Karpas-422 (cell line): ENCODE measurements around the gene NLRP1. TPM values are rescaled to one million over a fixed set of nuclear protein-coding genes. Genes with fewer than 3 reads are reported as not detected.

Source experiments
- DNase-seq: peaks from one replicate; pipeline ENCODE4 v3.0.0-alpha.2; 2015
- H2AFZ ChIP-seq: fragments of 200-600 bp; sonication (generic); 2 replicates; pipeline ENCODE4 v1.6.1; 2014; ENCODE audit warnings: antibody characterized with exemption, low read length, mixed read lengths
- H3K27ac ChIP-seq: fragments of 200-600 bp; sonication (generic); 2 replicates; pipeline ENCODE4 v1.5.1; 2014; ENCODE audit warnings: mild to moderate bottlenecking, low read length, moderate library complexity
- H3K27me3 ChIP-seq: fragments of 200-600 bp; sonication (generic); 2 replicates; pipeline ENCODE4 v1.6.1; 2014; ENCODE audit warnings: low read length, mixed read lengths
- H3K36me3 ChIP-seq: fragments of 200-600 bp; sonication (generic); 2 replicates; pipeline ENCODE4 v1.6.1; 2014; ENCODE audit warnings: low read length, mixed read lengths; ENCODE audit not compliant: insufficient read depth
- H3K4me1 ChIP-seq: fragments of 200-600 bp; sonication (generic); 2 replicates; pipeline ENCODE4 v1.6.1; 2014; ENCODE audit warnings: mild to moderate bottlenecking, low read length, mixed read lengths
- H3K4me2 ChIP-seq: fragments of 200-600 bp; sonication (generic); 2 replicates; pipeline ENCODE4 v1.6.1; 2014; ENCODE audit warnings: low read length, low read depth, mild to moderate bottlenecking; ENCODE audit not compliant: poor library complexity, severe bottlenecking
- H3K4me3 ChIP-seq: fragments of 200-600 bp; sonication (generic); 2 replicates; pipeline ENCODE4 v1.5.1; 2014; ENCODE audit warnings: mild to moderate bottlenecking, antibody characterized with exemption, low read length, mixed read lengths
- H3K79me2 ChIP-seq: fragments of 200-600 bp; sonication (generic); 2 replicates; pipeline ENCODE4 v1.6.1; 2014; ENCODE audit warnings: mild to moderate bottlenecking, low read length, mixed read lengths
- H3K9ac ChIP-seq: fragments of 200-600 bp; sonication (generic); 2 replicates; pipeline ENCODE4 v1.6.0; 2014; ENCODE audit warnings: low read length
- H3K9me2 ChIP-seq: fragments of 200-600 bp; sonication (generic), shearing (Covaris generic); replicated peaks from 2 replicates; pipeline ENCODE4 v1.6.0; 2014; ENCODE audit warnings: mild to moderate bottlenecking, low read length, moderate library complexity; ENCODE audit not compliant: insufficient read depth
- H3K9me3 ChIP-seq: fragments of 300-700, 200-600 bp; sonication (generic); 2 replicates; pipeline ENCODE4 v1.6.1; 2014; ENCODE audit warnings: low read length, mixed read lengths
- H4K20me1 ChIP-seq: fragments of 200-600 bp; sonication (generic); 2 replicates; pipeline ENCODE4 v1.6.1; 2014; ENCODE audit warnings: mild to moderate bottlenecking, antibody characterized with exemption, low read length, low read depth; ENCODE audit not compliant: insufficient read depth
- total RNA-seq: library from RNA; depleted of rRNA; stranded (reverse); fragments of >200 nt; shearing (Covaris generic); gene quantifications from 2 replicates; pipeline ENCODE4 v1.2.3, GENCODE V29; 2014; ENCODE audit warnings: low replicate concordance

NLRP1 gene
- total RNA-seq, 1 experiment from 2014 or later = 1.5 TPM

GRCh38 chr17:5598457-5598856 lies 14.1 kb upstream of the NLRP1 start:
- Histone ChIP-seq H3K4me1 (no peaks in the 10 kb centered on the region), H2AFZ (no peak overlapping the region), H3K9ac (no peak overlapping the region), H3K9me2 (no peaks in the 10 kb centered on the region), H4K20me1 (no peaks in the 10 kb centered on the region), H3K27me3 (no peaks in the 10 kb centered on the region), H3K4me2 (no peak overlapping the region), H3K9me3 (no peaks in the 10 kb centered on the region), H3K79me2 (no peaks in the 10 kb centered on the region), H3K27ac (no peak overlapping the region), H3K36me3 (no peaks in the 10 kb centered on the region), H3K4me3 (no peak overlapping the region)
- no peak for DNase-seq

- Histone ChIP-seq H3K9ac (no peak overlapping the region), H3K27me3 (no peaks in the 10 kb centered on the region), H3K4me1 (no peaks in the 10 kb centered on the region), H3K4me2 (no peak overlapping the region), H3K27ac (no peak overlapping the region), H3K36me3 (no peaks in the 10 kb centered on the region), H3K9me2 (no peaks in the 10 kb centered on the region), H3K9me3 (no peaks in the 10 kb centered on the region), H3K4me3 (no peak overlapping the region), H4K20me1 (no peaks in the 10 kb centered on the region), H3K79me2 (no peaks in the 10 kb centered on the region), H2AFZ (no peak overlapping the region)
- DNase-seq = no peak
Observed at GRCh38 chr17:5596421-5596820, 12.1 kb upstream of the NLRP1 start.

GRCh38 chr17:5595831-5596230 lies 11.5 kb upstream of the NLRP1 start:
- no peak overlapping the region for H2AFZ ChIP-seq
- H3K4me1 ChIP-seq = no peaks in the 10 kb centered on the region
- H3K27ac ChIP-seq = no peak overlapping the region
- no peaks in the 10 kb centered on the region for H3K27me3 ChIP-seq
- H4K20me1 ChIP-seq = no peaks in the 10 kb centered on the region
- H3K9me2 ChIP-seq = no peaks in the 10 kb centered on the region
- DNase-seq = no peak
- no peaks in the 10 kb centered on the region for H3K36me3 ChIP-seq
- H3K9ac ChIP-seq = no peak overlapping the region
- no peak overlapping the region for H3K4me3 ChIP-seq
- H3K79me2 ChIP-seq = no peaks in the 10 kb centered on the region
- no peak overlapping the region for H3K4me2 ChIP-seq
- no peaks in the 10 kb centered on the region for H3K9me3 ChIP-seq

- Histone ChIP-seq H3K9me3 (no peaks in the 10 kb centered on the region), H4K20me1 (no peaks in the 10 kb centered on the region), H3K36me3 (no peaks in the 10 kb centered on the region), H3K27ac (no peak overlapping the region), H3K27me3 (no peaks in the 10 kb centered on the region), H3K9ac (no peak overlapping the region), H3K4me1 (no peaks in the 10 kb centered on the region), H2AFZ (no peak overlapping the region), H3K79me2 (no peaks in the 10 kb centered on the region), H3K4me2 (no peak overlapping the region), H3K4me3 (no peak overlapping the region), H3K9me2 (no peaks in the 10 kb centered on the region)
- DNase-seq = peak; percentile 86
Observed at GRCh38 chr17:5592382-5592781, 8.1 kb upstream of the NLRP1 start.

GRCh38 chr17:5591966-5592365 lies 7.7 kb upstream of the NLRP1 start:
- no peaks in the 10 kb centered on the region for H3K9me2 ChIP-seq
- H3K9ac ChIP-seq = no peak overlapping the region
- no peak overlapping the region for H3K4me2 ChIP-seq
- no peaks in the 10 kb centered on the region for H3K36me3 ChIP-seq
- DNase-seq = no peak
- no peaks in the 10 kb centered on the region for H3K4me1 ChIP-seq
- no peaks in the 10 kb centered on the region for H3K79me2 ChIP-seq
- H3K4me3 ChIP-seq = no peak overlapping the region
- H4K20me1 ChIP-seq = no peaks in the 10 kb centered on the region
- no peak overlapping the region for H3K27ac ChIP-seq
- H2AFZ ChIP-seq = no peak overlapping the region
- no peaks in the 10 kb centered on the region for H3K27me3 ChIP-seq
- no peaks in the 10 kb centered on the region for H3K9me3 ChIP-seq

GRCh38 chr17:5588584-5588983 lies 4.3 kb upstream of the NLRP1 start:
- H3K36me3 ChIP-seq = no peaks in the 10 kb centered on the region
- H3K27ac ChIP-seq = no peak overlapping the region
- no peak overlapping the region for H3K9ac ChIP-seq
- H3K4me3 ChIP-seq = no peak overlapping the region
- peaks cover 5% of the 10 kb centered on the region for H3K4me1 ChIP-seq
- no peaks in the 10 kb centered on the region for H3K9me3 ChIP-seq
- DNase-seq = peak; percentile 24
- no peak overlapping the region for H2AFZ ChIP-seq
- H4K20me1 ChIP-seq = no peaks in the 10 kb centered on the region
- no peaks in the 10 kb centered on the region for H3K79me2 ChIP-seq
- no peak overlapping the region for H3K4me2 ChIP-seq
- H3K27me3 ChIP-seq = no peaks in the 10 kb centered on the region
- H3K9me2 ChIP-seq = no peaks in the 10 kb centered on the region

GRCh38 chr17:5587438-5588032 lies 3.2 kb upstream of the NLRP1 start:
- Histone ChIP-seq H3K4me3 (no peak overlapping the region), H3K79me2 (no peaks in the 10 kb centered on the region), H2AFZ (no peak overlapping the region), H3K9me2 (no peaks in the 10 kb centered on the region), H3K27ac (no peak overlapping the region), H4K20me1 (0 out of 2 replicates have a peak, but pooled peaks cover 2% of the 10 kb centered on the region), H3K4me1 (peaks cover 13% of the 10 kb centered on the region), H3K9me3 (no peaks in the 10 kb centered on the region), H3K4me2 (no peak overlapping the region), H3K9ac (no peak overlapping the region), H3K36me3 (no peaks in the 10 kb centered on the region), H3K27me3 (no peaks in the 10 kb centered on the region)
- peak; percentile 91 for DNase-seq

GRCh38 chr17:5585836-5586521 lies 1.7 kb upstream of the NLRP1 start:
- Histone ChIP-seq H3K36me3 (no peaks in the 10 kb centered on the region), H3K9ac (no peak overlapping the region), H3K9me3 (no peaks in the 10 kb centered on the region), H2AFZ (no peak overlapping the region), H3K4me3 (no peak overlapping the region), H3K27me3 (no peaks in the 10 kb centered on the region), H3K4me1 (peaks cover 14% of the 10 kb centered on the region), H4K20me1 (0 out of 2 replicates have a peak, but pooled peaks cover 3% of the 10 kb centered on the region), H3K4me2 (no peak overlapping the region), H3K9me2 (no peaks in the 10 kb centered on the region), H3K27ac (no peak overlapping the region), H3K79me2 (no peaks in the 10 kb centered on the region)
- DNase-seq = peak; percentile 32
